K562 (cell line): ENCODE results near the gene ATP1A2. TPM values are rescaled to one million over a fixed set of nuclear protein-coding genes. Genes with fewer than 3 reads are reported as not detected.

Experiments
- ATAC-seq: fragments of 200-7000 bp; cut with Tn5 transposase; 3 replicates; pipeline ENCODE4 v1.9.1; 2020; ENCODE audit warnings: moderate library complexity
- BruUV-seq: library from RNA; stranded (reverse); fragments of 400-500 nt; replicated peaks from 2 replicates; lab custom pipeline; 2021; lab: Mats Ljungman, UMichigan
- CTCF ChIA-PET: fragments of 300-600 bp; formaldehyde crosslinking; extraction: SDS; loops from one replicate; lab custom pipeline; 2021; ENCODE audit warnings: low intra/inter-chr PET ratio; lab: Yijun Ruan, JAX
- POLR2A ChIA-PET: fragments of 300-600, 350-650 bp; sonication (Branson Sonifier 250); formaldehyde crosslinking; extraction: SDS; loops from one replicate; lab custom pipeline; 2021; ENCODE audit warnings: antibody characterized with exemption, inconsistent platforms; lab: Yijun Ruan, JAX
- DNase-seq, 4 experiments: peaks; one replicate each; pipeline versions ENCODE4 v3.0.0 to v3.0.0-alpha.2; 2011 to 2018; ENCODE audit warnings: low spot score in 3 of 4, mixed read lengths in 3 of 4; ENCODE audit errors: extremely low read depth in 1 of 4
- FAIRE-seq: peaks from 2 replicates; lab custom pipeline; 2011; peaks lifted over from hg19 to GRCh38; lab: Jason Lieb, UNC
- H2AFZ ChIP-seq: 2 replicates; pipeline ENCODE4 v1.6.0; 2011; ENCODE audit warnings: low read depth, low read length, control low read depth, inconsistent platforms
- H3K27ac ChIP-seq: fragments of 200-600 bp; 3 replicates; pipeline ENCODE4 v1.8.0; 2011; ENCODE audit warnings: low read depth, mild to moderate bottlenecking, control low read depth, inconsistent platforms, low read length, moderate library complexity, mixed read lengths; ENCODE audit errors: extremely low read depth
- H3K27me3 ChIP-seq, 2 experiments: fragments of 300-600 bp in 1 of 2; 2 replicates in 1 of 2; 3 replicates in 1 of 2; pipeline versions ENCODE4 v1.6.0 to v1.8.0; 2011; ENCODE audit warnings: inconsistent platforms in 2 of 2, low read length in 2 of 2, mild to moderate bottlenecking in 1 of 2, mixed read lengths in 1 of 2, moderate library complexity in 1 of 2; ENCODE audit not compliant: control insufficient read depth in 2 of 2, insufficient read depth in 2 of 2
- H3K36me3 ChIP-seq: fragments of 300-600 bp; 3 replicates; pipeline ENCODE4 v1.8.0; 2011; ENCODE audit warnings: mild to moderate bottlenecking, low read length, inconsistent platforms; ENCODE audit not compliant: control insufficient read depth, insufficient read depth
- H3K4me1 ChIP-seq, 2 experiments: fragments of 200-600 bp in 1 of 2; replicated peaks in 1 of 2; 2 replicates in 1 of 2; 3 replicates in 1 of 2; pipeline versions ENCODE4 v1.5.1 to v1.8.0; 2011; ENCODE audit warnings: inconsistent platforms in 2 of 2, low read length in 2 of 2, mild to moderate bottlenecking in 1 of 2, mixed read lengths in 1 of 2, moderate library complexity in 1 of 2; ENCODE audit not compliant: control insufficient read depth in 2 of 2, insufficient read depth in 2 of 2
- H3K4me2 ChIP-seq: 2 replicates; pipeline ENCODE4 v1.6.1; 2011; ENCODE audit warnings: low read length, control low read depth, inconsistent platforms, mixed read lengths; ENCODE audit not compliant: insufficient read depth
- H3K4me3 ChIP-seq: fragments of 200-600 bp; sonication (generic), shearing (Covaris generic); 2 replicates; pipeline ENCODE4 v1.5.1; 2016; ENCODE audit warnings: control low read depth, inconsistent platforms
- H3K79me2 ChIP-seq: fragments of 200-600 bp; 3 replicates; pipeline ENCODE4 v1.8.0; 2011; ENCODE audit warnings: low read length, inconsistent platforms; ENCODE audit not compliant: control insufficient read depth, insufficient read depth
- H3K9ac ChIP-seq, 2 experiments: 2 replicates each; pipeline versions ENCODE4 v1.6.0 to v1.6.1; 2011; ENCODE audit warnings: low read depth in 2 of 2, low read length in 2 of 2, control low read depth in 1 of 2, inconsistent platforms in 1 of 2, mild to moderate bottlenecking in 1 of 2, mixed read lengths in 1 of 2; ENCODE audit not compliant: insufficient read depth in 1 of 2
- H3K9me1 ChIP-seq: one replicate; pipeline ENCODE4 v1.6.0; 2011; ENCODE audit warnings: inconsistent platforms, mild to moderate bottlenecking, low read length, moderate library complexity; ENCODE audit not compliant: control insufficient read depth, insufficient read depth
- H3K9me3 ChIP-seq: replicated peaks from 2 replicates; pipeline ENCODE4 v1.5.1; 2011; ENCODE audit warnings: low read depth, low read length, inconsistent platforms; ENCODE audit not compliant: control insufficient read depth, insufficient read depth
- H4K20me1 ChIP-seq: replicated peaks from 2 replicates; pipeline ENCODE4 v1.6.1; 2011; ENCODE audit warnings: low read length, inconsistent platforms, mixed read lengths; ENCODE audit not compliant: control insufficient read depth, insufficient read depth
- MAFK ChIP-seq: IDR thresholded peaks from 2 replicates; pipeline ENCODE4 v1.6.1; 2011; ENCODE audit warnings: low read length, improper control_type of control experiment
- MIER1 ChIP-seq: fragments of 450-650 bp; IDR thresholded peaks from 2 replicates; pipeline ENCODE4 v1.6.1; 2016; ENCODE audit warnings: antibody characterized with exemption, mild to moderate bottlenecking, low read depth
- NFIC ChIP-seq: fragments of 450-650 bp; IDR thresholded peaks from 2 replicates; pipeline ENCODE4 v1.6.1; 2017; ENCODE audit warnings: mild to moderate bottlenecking, inconsistent platforms
- PTRF ChIP-seq: fragments of 450-650 bp; IDR thresholded peaks from 2 replicates; pipeline ENCODE4 v1.6.1; 2016; ENCODE audit warnings: mild to moderate bottlenecking, missing genetic modification characterization, missing compliant biosample characterization
- SIX5 ChIP-seq, 2 experiments: IDR thresholded peaks; 2 replicates each; pipeline ENCODE4 v1.6.1; 2011; ENCODE audit warnings: low read length in 2 of 2, borderline replicate concordance in 1 of 2, low read depth in 1 of 2, mild to moderate bottlenecking in 1 of 2, moderate library complexity in 1 of 2; ENCODE audit not compliant: insufficient read depth in 1 of 2
- ZFP1 ChIP-seq: fragments of 450-650 bp; formaldehyde crosslinking; IDR thresholded peaks from 2 replicates; pipeline ENCODE4 v1.4.0; 2020; ENCODE audit warnings: mild to moderate bottlenecking, mixed read lengths
- ZNF347 ChIP-seq: fragments of 450-650 bp; formaldehyde crosslinking; IDR thresholded peaks from 2 replicates; pipeline ENCODE4 v1.4.0; 2020; ENCODE audit warnings: low read depth, mild to moderate bottlenecking, moderate library complexity
- WGBS: fragments of 100-300 bp; shearing (Covaris generic); methylation state at CpG from one replicate; pipeline ENCODE4 v1.1.6; 2016; ENCODE audit warnings: low coverage, mixed read lengths; ENCODE audit not compliant: insufficient coverage; ENCODE audit errors: missing lambda C conversion rate; 5-methylcytosine and 5-hydroxymethylcytosine counted together
- in situ Hi-C: fragments of 300-500 bp; cut with MboI; formaldehyde crosslinking; loops from 4 replicates; pipeline ENCODE4 v1.15.0; 2018; ENCODE audit warnings: inconsistent platforms, mixed read lengths
- intact Hi-C: fragments of 100-400 bp; cut with micrococcal nuclease; formaldehyde crosslinking; loops from 2 replicates; pipeline ENCODE4 v1.14.2; 2022
- polyA plus RNA-seq, 8 experiments: library from polyadenylated mRNA; depleted of rRNA in 4 of 8; stranded (reverse) in 5 of 8; unstranded in 3 of 8; fragments of >200 nt; fragmentation: Nextera tagmentation in 2 of 8; fragmentation: Illumina TruSeq in 1 of 8; extraction: Ambion mirVana in 2 of 8; extraction: Trizol in 1 of 8; gene quantifications; 2 replicates each; pipeline versions ENCODE4 v1.2.1 to v1.2.3, GENCODE V29; 2011 to 2014; ENCODE audit warnings: inconsistent platforms in 1 of 8, missing spikeins in 1 of 8
- total RNA-seq, 7 experiments: library from RNA; depleted of rRNA in 6 of 7; stranded (reverse); fragments of >200 nt in 6 of 7; fragmentation: Illumina TruSeq in 2 of 7; extraction: Trizol in 2 of 7; gene quantifications; 2 replicates each; pipeline versions ENCODE4 v1.2.1 to v1.2.3, GENCODE V29; 2011 to 2021; ENCODE audit warnings: low replicate concordance in 1 of 7
- TF ChIP-seq, protein P1 (sequence below), 2 experiments: fragments of 450-650 bp in 1 of 2; IDR thresholded peaks; 2 replicates each; pipeline ENCODE4 v1.6.1; 2011 to 2017; ENCODE audit warnings: low read depth in 2 of 2, antibody characterized with exemption in 1 of 2, borderline replicate concordance in 1 of 2, low read length in 1 of 2, mild to moderate bottlenecking in 1 of 2, mixed read lengths in 1 of 2; ENCODE audit not compliant: control insufficient read depth in 1 of 2

The ATP1A2 gene
- total and polyA plus RNA-seq, 9 of the 15 experiments (the other 6 are each of a cell fraction or from before 2014, with no cell fraction given), result 0.04 to 0.11 (median 0.09) TPM; not detected in 6

GRCh38 chr1:160164121-160164520 is 48.6 kb downstream of the ATP1A2 start:
- H3K36me3 ChIP-seq, result no peaks in the 10 kb centered on the region
- no peak overlapping the region for H2AFZ ChIP-seq
- ATAC-seq (no peak), FAIRE-seq (no peak), DNase-seq (no peak)
- no peaks in the 10 kb centered on the region for H3K9me1 ChIP-seq
- H4K20me1 ChIP-seq, result no peaks in the 10 kb centered on the region
- ChIA-PET POLR2A (no interaction called here), CTCF (interaction anchor here (0.8 kb wide), 1 partner anchor 64 kb away, joined by 3 read pairs; no protein-coding TSS in a partner anchor)
- no peaks in the 10 kb centered on the region for H3K79me2 ChIP-seq
- H3K9ac ChIP-seq, result no peak overlapping the region
- peaks cover 0 to 9% of the 10 kb centered on the region in 2 experiments; a peak in 3 of 5 replicates for H3K4me1 ChIP-seq
- no peak overlapping the region for H3K4me3 ChIP-seq
- no peak overlapping the region for H3K4me2 ChIP-seq
- no peak overlapping the region for H3K27ac ChIP-seq
- TF ChIP-seq NFIC (peak; percentile 49; the same call in 1 of the 2 replicates), ZNF347 (CRISPR knock-in tag) (no peak), ZFP1 (CRISPR knock-in tag) (no peak), MAFK (no peak), MIER1 (no peak), PTRF (no peak), SIX5 (IDR thresholded peaks at IDR 0.05; ENCODE audit: borderline replicate concordance in 1 of 2, insufficient read depth in 1 of 2, low read depth in 1 of 2, low read length in 2 of 2) (no peak)
- TF ChIP-seq, protein P1, sequence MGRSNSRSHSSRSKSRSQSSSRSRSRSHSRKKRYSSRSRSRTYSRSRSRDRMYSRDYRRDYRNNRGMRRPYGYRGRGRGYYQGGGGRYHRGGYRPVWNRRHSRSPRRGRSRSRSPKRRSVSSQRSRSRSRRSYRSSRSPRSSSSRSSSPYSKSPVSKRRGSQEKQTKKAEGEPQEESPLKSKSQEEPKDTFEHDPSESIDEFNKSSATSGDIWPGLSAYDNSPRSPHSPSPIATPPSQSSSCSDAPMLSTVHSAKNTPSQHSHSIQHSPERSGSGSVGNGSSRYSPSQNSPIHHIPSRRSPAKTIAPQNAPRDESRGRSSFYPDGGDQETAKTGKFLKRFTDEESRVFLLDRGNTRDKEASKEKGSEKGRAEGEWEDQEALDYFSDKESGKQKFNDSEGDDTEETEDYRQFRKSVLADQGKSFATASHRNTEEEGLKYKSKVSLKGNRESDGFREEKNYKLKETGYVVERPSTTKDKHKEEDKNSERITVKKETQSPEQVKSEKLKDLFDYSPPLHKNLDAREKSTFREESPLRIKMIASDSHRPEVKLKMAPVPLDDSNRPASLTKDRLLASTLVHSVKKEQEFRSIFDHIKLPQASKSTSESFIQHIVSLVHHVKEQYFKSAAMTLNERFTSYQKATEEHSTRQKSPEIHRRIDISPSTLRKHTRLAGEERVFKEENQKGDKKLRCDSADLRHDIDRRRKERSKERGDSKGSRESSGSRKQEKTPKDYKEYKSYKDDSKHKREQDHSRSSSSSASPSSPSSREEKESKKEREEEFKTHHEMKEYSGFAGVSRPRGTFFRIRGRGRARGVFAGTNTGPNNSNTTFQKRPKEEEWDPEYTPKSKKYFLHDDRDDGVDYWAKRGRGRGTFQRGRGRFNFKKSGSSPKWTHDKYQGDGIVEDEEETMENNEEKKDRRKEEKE (IDR thresholded peaks at IDR 0.05; ENCODE audit: borderline replicate concordance in 1 of 2, control insufficient read depth in 1 of 2, low read depth in 2 of 2, low read length in 1 of 2), result no peak
- no peaks in the 10 kb centered on the region for H3K9me3 ChIP-seq
- in situ Hi-C loops, result no loop called here
- WGBS, result under 1% methylated on average over 10 of the region's 10 CpGs
- intact Hi-C loops, result loop anchor here (5.0 kb wide), 1 partner anchor 117 kb away; no protein-coding TSS in a partner anchor
- peaks cover 17 to 45% of the 10 kb centered on the region in 2 experiments for H3K27me3 ChIP-seq
- no TSS peak for BruUV-seq
